Smooth muscle cell (in vitro differentiated cells): Measurements from ENCODE around the gene OR10J4. TPM values are rescaled to one million over a fixed set of nuclear protein-coding genes. Genes with fewer than 3 reads are reported as not detected.

Source experiments
- DNase-seq: peaks from one replicate; lab custom pipeline; 2025; ENCODE audit not compliant: unreplicated experiment; lab: John Stamatoyannopoulos, UW
- H2AFZ ChIP-seq: fragments of 200-600 bp; sonication (generic); 2 replicates; pipeline ENCODE4 v1.6.0; 2016; ENCODE audit warnings: antibody characterized with exemption, low read depth, mild to moderate bottlenecking
- H3F3A ChIP-seq: fragments of 200-600 bp; sonication (generic); 2 replicates; pipeline ENCODE4 v1.6.0; 2017; ENCODE audit warnings: antibody characterized with exemption, low read depth
- H3K27ac ChIP-seq: fragments of 200-600 bp; sonication (generic); 2 replicates; pipeline ENCODE4 v1.5.1; 2016; ENCODE audit warnings: low read depth, mild to moderate bottlenecking
- H3K27me3 ChIP-seq: fragments of 200-600 bp; sonication (generic); 2 replicates; pipeline ENCODE4 v1.6.1; 2016; ENCODE audit warnings: low read depth, mild to moderate bottlenecking
- H3K36me3 ChIP-seq: fragments of 200-600 bp; sonication (generic); 2 replicates; pipeline ENCODE4 v1.5.1; 2016; ENCODE audit warnings: low read depth
- H3K4me1 ChIP-seq: fragments of 200-600 bp; sonication (generic); 2 replicates; pipeline ENCODE4 v1.5.1; 2016; ENCODE audit warnings: low read depth
- H3K4me2 ChIP-seq: fragments of 200-600 bp; sonication (generic); 2 replicates; pipeline ENCODE4 v1.6.0; 2016; ENCODE audit warnings: mild to moderate bottlenecking
- H3K4me3 ChIP-seq: fragments of 200-600 bp; sonication (generic); 2 replicates; pipeline ENCODE4 v1.5.1; 2016; ENCODE audit warnings: mild to moderate bottlenecking
- H3K79me2 ChIP-seq: fragments of 200-600 bp; sonication (generic); 2 replicates; pipeline ENCODE4 v1.6.0; 2016; ENCODE audit warnings: low read depth, mild to moderate bottlenecking
- H3K9ac ChIP-seq: fragments of 200-600 bp; sonication (generic); 2 replicates; pipeline ENCODE4 v1.6.0; 2016; ENCODE audit warnings: low read depth
- H3K9me3 ChIP-seq: fragments of 200-600 bp; sonication (generic); replicated peaks from 2 replicates; pipeline ENCODE4 v1.5.1; 2016; ENCODE audit warnings: low read depth
- H4K20me1 ChIP-seq: fragments of 200-600 bp; sonication (generic); 2 replicates; pipeline ENCODE4 v1.6.0; 2016; ENCODE audit warnings: low read depth
- WGBS: methylation state at CpG from one replicate; pipeline ENCODE4 v1.1.7; 2016; ENCODE audit warnings: low lambda C conversion rate; 5-methylcytosine and 5-hydroxymethylcytosine counted together
- polyA plus RNA-seq: library from polyadenylated mRNA; unstranded; fragments of >200 nt; fragmentation: Nextera tagmentation; extraction: Ambion mirVana; gene quantifications from 2 replicates; pipeline ENCODE4 v1.2.1, GENCODE V29; 2016
- total RNA-seq: library from RNA; depleted of rRNA; stranded (reverse); fragments of >200 nt; gene quantifications from 2 replicates; pipeline ENCODE4 v1.2.3, GENCODE V29; 2014
- TF ChIP-seq, protein P1 (sequence below): fragments of 200-600 bp; sonication (generic); IDR thresholded peaks from 2 replicates; pipeline ENCODE4 v1.5.1; 2017; ENCODE audit warnings: borderline replicate concordance, mild to moderate bottlenecking, antibody characterized with exemption; ENCODE audit not compliant: insufficient read depth, poor library complexity, severe bottlenecking

Gene OR10J4
- total and polyA plus RNA-seq, 2 experiments from 2014 or later = not detected

DNA sequence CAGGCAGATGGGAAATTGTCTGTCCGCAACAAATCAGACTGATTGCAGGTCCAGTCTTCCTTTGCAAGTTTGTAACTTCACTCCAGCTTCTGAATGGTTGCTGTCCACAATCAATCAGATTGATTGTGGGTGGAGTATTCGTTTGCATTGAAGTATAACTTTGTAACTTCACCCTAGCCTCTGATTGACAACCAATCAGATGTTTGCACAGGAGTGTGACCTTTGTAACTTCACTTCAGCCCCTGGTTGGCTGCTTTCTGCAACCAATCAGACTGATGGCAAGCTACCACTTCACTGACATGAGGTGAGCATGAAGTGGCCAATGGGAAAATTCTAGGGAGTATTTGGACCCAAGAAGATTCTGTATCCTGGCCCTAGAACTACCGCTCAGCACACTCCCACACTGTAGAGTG lies 33.2 kb downstream of the OR10J4 start:
- no peaks in the 10 kb centered on the region for H3K79me2 ChIP-seq
- H3K9ac ChIP-seq = no peak overlapping the region
- H2AFZ ChIP-seq = no peak overlapping the region

DNA sequence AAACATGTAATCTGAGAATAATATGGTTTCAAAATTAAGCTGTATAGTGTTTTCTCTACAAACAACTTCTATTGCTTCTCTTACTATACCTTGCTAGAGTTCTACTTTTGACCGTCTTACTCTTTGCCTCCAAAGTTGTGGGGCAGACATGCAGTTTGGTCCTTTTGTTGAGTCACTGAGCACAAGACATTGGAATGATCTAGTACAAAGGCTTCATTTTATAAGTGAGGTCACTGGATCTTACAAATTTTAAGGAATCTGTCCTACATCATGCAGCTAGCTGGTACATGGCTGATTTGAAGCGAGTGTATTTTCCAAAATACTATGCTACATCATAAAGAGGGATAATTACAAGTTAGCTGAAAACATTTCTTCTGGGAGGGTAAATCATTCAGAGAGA lies 36.3 kb downstream of the OR10J4 start:
- Histone ChIP-seq H3K27me3 (no peaks in the 10 kb centered on the region), H2AFZ (no peak overlapping the region), H3K9ac (no peak overlapping the region), H4K20me1 (no peaks in the 10 kb centered on the region), H3K79me2 (no peaks in the 10 kb centered on the region), H3F3A (no peaks in the 10 kb centered on the region), H3K27ac (no peak overlapping the region), H3K4me1 (no peaks in the 10 kb centered on the region), H3K4me2 (no peak overlapping the region), H3K36me3 (no peaks in the 10 kb centered on the region), H3K4me3 (no peak overlapping the region), H3K9me3 (peaks cover 12% of the 10 kb centered on the region)
- DNase-seq = no peak
- TF ChIP-seq, protein P1, sequence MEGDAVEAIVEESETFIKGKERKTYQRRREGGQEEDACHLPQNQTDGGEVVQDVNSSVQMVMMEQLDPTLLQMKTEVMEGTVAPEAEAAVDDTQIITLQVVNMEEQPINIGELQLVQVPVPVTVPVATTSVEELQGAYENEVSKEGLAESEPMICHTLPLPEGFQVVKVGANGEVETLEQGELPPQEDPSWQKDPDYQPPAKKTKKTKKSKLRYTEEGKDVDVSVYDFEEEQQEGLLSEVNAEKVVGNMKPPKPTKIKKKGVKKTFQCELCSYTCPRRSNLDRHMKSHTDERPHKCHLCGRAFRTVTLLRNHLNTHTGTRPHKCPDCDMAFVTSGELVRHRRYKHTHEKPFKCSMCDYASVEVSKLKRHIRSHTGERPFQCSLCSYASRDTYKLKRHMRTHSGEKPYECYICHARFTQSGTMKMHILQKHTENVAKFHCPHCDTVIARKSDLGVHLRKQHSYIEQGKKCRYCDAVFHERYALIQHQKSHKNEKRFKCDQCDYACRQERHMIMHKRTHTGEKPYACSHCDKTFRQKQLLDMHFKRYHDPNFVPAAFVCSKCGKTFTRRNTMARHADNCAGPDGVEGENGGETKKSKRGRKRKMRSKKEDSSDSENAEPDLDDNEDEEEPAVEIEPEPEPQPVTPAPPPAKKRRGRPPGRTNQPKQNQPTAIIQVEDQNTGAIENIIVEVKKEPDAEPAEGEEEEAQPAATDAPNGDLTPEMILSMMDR = no peak
- 52% methylated on average over 2 of the region's 2 CpGs for WGBS

More for the DNA sequence above, 33.2 kb downstream of the OR10J4 start:
- no peak overlapping the region for H3K4me2 ChIP-seq
- TF ChIP-seq, protein P1 = no peak
- no peak for DNase-seq
- no peaks in the 10 kb centered on the region for H3K36me3 ChIP-seq
- no peak overlapping the region for H3K27ac ChIP-seq
- H3K4me3 ChIP-seq = no peak overlapping the region
- H3K4me1 ChIP-seq = no peaks in the 10 kb centered on the region
- H4K20me1 ChIP-seq = no peaks in the 10 kb centered on the region
- WGBS = 62% methylated on average over 3 of the region's 3 CpGs
- H3K27me3 ChIP-seq = no peaks in the 10 kb centered on the region
- H3F3A ChIP-seq = no peaks in the 10 kb centered on the region
- H3K9me3 ChIP-seq = peaks cover 20% of the 10 kb centered on the region

DNA sequence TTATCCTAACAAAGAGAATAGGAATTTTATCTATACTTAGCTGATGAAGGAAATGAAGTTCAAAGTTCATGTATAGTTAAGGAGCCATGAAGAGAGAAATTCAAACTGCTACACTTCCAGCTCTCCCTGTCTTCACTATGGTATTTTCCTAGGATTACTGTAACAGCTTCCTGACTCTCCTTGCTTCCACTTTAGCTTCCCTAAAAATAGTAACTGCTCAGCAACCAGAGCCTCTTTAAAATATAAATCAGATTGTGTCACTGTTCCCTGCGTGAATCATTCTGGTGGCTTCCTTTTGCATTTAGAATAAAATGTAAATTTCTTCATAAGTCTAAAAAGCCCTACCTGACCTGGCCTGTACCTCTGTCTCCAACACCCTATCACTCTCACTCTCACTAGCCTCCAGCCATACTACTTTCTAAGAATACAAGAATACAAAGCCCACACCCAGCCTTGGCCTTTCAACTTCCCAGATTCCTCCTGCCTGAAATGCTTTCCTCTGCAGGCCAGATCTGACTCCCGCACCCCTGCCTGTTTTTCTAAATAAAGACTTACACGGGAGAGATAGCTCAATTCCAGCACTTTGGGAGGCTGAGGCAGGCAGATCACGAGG lies 38.0 kb downstream of the OR10J4 start:
- DNase-seq = no peak
- H3K9ac ChIP-seq = no peak overlapping the region
- no peaks in the 10 kb centered on the region for H3K4me1 ChIP-seq
- no peak overlapping the region for H3K4me3 ChIP-seq
- H3K27me3 ChIP-seq = no peaks in the 10 kb centered on the region
- WGBS = 60% methylated on average over 4 of the region's 4 CpGs
- H3K79me2 ChIP-seq = no peaks in the 10 kb centered on the region
- no peaks in the 10 kb centered on the region for H3F3A ChIP-seq
- H4K20me1 ChIP-seq = no peaks in the 10 kb centered on the region
- H3K36me3 ChIP-seq = no peaks in the 10 kb centered on the region
- H2AFZ ChIP-seq = no peak overlapping the region
- H3K27ac ChIP-seq = no peak overlapping the region
- TF ChIP-seq, protein P1 = no peak
- no peak overlapping the region for H3K4me2 ChIP-seq
- peaks cover 5% of the 10 kb centered on the region for H3K9me3 ChIP-seq

DNA sequence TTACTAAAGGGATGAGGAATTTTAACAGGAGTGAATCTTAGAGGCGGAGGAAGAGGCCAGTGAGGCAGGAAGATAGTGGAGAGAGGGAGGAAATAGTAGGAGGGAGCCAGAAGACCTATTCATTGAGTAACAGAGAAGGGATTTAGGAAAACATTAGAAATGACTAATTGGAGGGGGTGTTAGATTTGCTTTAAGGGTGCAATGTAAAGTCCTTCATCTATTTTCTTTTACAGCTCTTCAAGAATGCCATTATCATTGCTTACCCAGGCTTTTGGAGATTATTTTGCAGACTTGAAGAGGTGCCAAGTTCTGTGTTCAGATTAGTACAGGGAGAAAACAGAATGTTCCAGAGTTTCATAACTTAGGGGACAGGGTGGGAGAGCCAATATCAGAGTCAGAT lies 41.3 kb downstream of the OR10J4 start:
- 71% methylated on average over 1 of the region's 1 CpG for WGBS
- Histone ChIP-seq H3F3A (no peaks in the 10 kb centered on the region), H3K4me3 (no peak overlapping the region), H3K4me2 (no peak overlapping the region), H2AFZ (no peak overlapping the region), H4K20me1 (no peaks in the 10 kb centered on the region), H3K27me3 (no peaks in the 10 kb centered on the region), H3K9me3 (peaks cover 9% of the 10 kb centered on the region), H3K79me2 (no peaks in the 10 kb centered on the region), H3K27ac (no peak overlapping the region), H3K36me3 (no peaks in the 10 kb centered on the region), H3K9ac (no peak overlapping the region), H3K4me1 (no peaks in the 10 kb centered on the region)
- TF ChIP-seq, protein P1 = no peak
- DNase-seq = no peak
